NCI-H1048 (cell line): ENCODE results near the gene EPHB2.
"Not testable (repeated sequence)": the region's sequence is repeated elsewhere in the genome, so short reads cannot be mapped to it uniquely, and the experiment has no call there.

Experiments used
- DNase-seq: peaks from one replicate; lab custom pipeline; 2025; lab: John Stamatoyannopoulos, UW

Gene EPHB2

GRCh38 chr1:22710701-22711049, at the start of gene EPHB2:
Gene EPHB2 (plus strand): TSS chr1:22710839. CDS start chr1:22710983, 144 bp downstream.
- DNase-seq = no peak

GRCh38 chr1:22661880-22662279, 48.8 kb upstream of the EPHB2 start:
- no peak for DNase-seq

- DNase-seq = no peak
These were observed 48.3 kb upstream of the EPHB2 start for GRCh38 chr1:22662318-22662717.

- no peak for DNase-seq
These were observed 47.6 kb upstream of the EPHB2 start for GRCh38 chr1:22662986-22663408.

- DNase-seq = no peak
These were observed 44.9 kb upstream of the EPHB2 start for GRCh38 chr1:22665752-22666151.

GRCh38 chr1:22666412-22666811, 44.2 kb upstream of the EPHB2 start:
- DNase-seq = no peak

GRCh38 chr1:22668840-22669239, 41.8 kb upstream of the EPHB2 start:
- DNase-seq = not testable (repeated sequence)

- no peak for DNase-seq
These were observed 40.2 kb upstream of the EPHB2 start for GRCh38 chr1:22670352-22670975.

GRCh38 chr1:22671999-22672398, 38.6 kb upstream of the EPHB2 start:
- DNase-seq = no peak

GRCh38 chr1:22673486-22674409, 36.9 kb upstream of the EPHB2 start:
- no peak for DNase-seq

GRCh38 chr1:22674410-22674749, 36.3 kb upstream of the EPHB2 start:
- DNase-seq = no peak

GRCh38 chr1:22676151-22676550, 34.5 kb upstream of the EPHB2 start:
- DNase-seq = not testable (repeated sequence)

- no peak for DNase-seq
These were observed 33.6 kb upstream of the EPHB2 start for GRCh38 chr1:22676916-22677583.

GRCh38 chr1:22677931-22678896, 32.4 kb upstream of the EPHB2 start:
- DNase-seq = no peak

GRCh38 chr1:22680726-22681125, 29.9 kb upstream of the EPHB2 start:
- no peak for DNase-seq

- no peak for DNase-seq
These were observed 28.9 kb upstream of the EPHB2 start for GRCh38 chr1:22681556-22682276.

GRCh38 chr1:22683547-22683946, 27.1 kb upstream of the EPHB2 start:
- DNase-seq = no peak

- DNase-seq = no peak
These were observed 25.0 kb upstream of the EPHB2 start for GRCh38 chr1:22685591-22686059.

GRCh38 chr1:22687191-22687590, 23.4 kb upstream of the EPHB2 start:
- DNase-seq = no peak

- no peak for DNase-seq
These were observed 22.2 kb upstream of the EPHB2 start for GRCh38 chr1:22688466-22688865.

GRCh38 chr1:22689505-22689904, 21.1 kb upstream of the EPHB2 start:
- no peak for DNase-seq
